CD4-positive, alpha-beta T cell treated with Interleukin-6 at 100 ng/mL for 8 hours (primary cell): Measurements from ENCODE around the gene ARHGAP21.
"Not testable (repeated sequence)": the region's sequence is repeated elsewhere in the genome, so short reads cannot be mapped to it uniquely, and the experiment has no call there.

Experiments
- DNase-seq: peaks from one replicate; pipeline ENCODE4 v3.0.0-alpha.2; 2020; ENCODE audit warnings: mixed read lengths, low spot score

Gene ARHGAP21

DNA sequence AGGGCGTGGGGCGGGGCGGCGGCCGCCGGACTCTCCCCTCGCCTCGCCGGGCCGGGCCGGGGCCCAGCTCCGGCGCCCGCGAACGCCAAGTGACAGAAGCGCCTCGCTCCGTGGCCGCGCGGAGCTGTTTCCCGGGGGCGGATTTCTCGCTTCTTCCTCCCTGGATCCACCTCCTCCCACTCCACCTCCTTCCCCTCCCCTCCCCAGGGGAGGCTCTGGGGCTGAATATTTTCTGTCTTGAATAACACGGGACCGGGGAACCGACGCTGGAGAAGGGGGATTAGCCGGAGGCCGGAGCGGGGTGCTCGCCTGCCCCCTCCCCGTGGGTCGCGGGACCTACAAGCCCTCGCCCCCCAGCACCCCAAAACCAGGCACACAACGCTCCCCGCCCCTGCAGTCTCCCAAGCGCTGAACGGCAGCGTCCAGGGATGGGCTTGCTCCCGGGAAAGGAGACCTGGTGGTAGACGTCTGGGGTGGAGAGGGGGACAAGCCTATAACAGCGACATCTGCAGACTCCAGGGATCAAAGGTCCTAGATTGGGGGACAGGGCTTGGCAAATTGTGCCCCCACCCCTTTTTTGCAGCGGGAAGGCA, at the start of gene ARHGAP21:
TSS of gene ARHGAP21 (minus strand) at position 100 of the 593 bp plus-strand sequence. CDS start 1,988 bp downstream, outside the sequence.
- DNase-seq: peak; percentile 9

DNA sequence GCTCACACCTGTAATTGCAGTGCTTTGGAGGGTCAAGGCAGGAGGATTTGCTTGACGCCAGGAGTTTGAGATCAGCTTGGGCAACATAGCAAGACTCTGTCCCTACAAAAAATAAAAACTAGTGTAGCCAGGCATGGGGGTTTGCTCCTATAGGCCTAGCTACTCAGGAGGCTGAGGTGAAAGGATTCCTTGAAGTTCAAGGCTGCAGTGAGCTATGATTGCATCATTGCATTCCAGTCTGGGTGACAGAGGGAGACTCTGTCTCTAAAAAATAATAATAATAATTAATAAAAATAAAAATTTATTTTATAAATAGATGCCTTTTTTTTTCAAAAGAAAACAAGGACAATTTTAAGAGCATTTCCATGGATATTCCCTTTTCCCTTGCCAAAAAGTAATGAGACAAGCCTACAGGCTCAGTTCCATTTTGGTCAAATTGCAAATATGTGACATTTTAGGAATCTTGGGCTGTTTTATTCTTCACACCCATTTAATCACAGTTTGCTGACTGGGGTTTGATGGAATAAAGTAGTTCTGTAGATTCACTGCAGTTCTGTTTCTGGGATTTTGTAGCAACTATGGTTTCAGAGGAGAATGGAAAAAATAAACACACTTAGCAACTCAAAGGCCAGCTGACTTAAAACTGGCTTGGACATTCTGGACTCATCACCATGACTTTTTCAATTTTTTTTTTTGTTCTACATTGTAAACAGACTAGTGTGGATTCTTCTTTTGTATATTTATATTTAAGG, 48.4 kb upstream of the ARHGAP21 start:
- no peak for DNase-seq

GRCh38 chr10:24764991-24765390, 41.3 kb upstream of the ARHGAP21 start:
- not testable (repeated sequence) for DNase-seq

- no peak for DNase-seq
Observed at GRCh38 chr10:24762966-24763623, 39.4 kb upstream of the ARHGAP21 start.

GRCh38 chr10:24762161-24762924, 38.7 kb upstream of the ARHGAP21 start:
- DNase-seq: no peak

DNA sequence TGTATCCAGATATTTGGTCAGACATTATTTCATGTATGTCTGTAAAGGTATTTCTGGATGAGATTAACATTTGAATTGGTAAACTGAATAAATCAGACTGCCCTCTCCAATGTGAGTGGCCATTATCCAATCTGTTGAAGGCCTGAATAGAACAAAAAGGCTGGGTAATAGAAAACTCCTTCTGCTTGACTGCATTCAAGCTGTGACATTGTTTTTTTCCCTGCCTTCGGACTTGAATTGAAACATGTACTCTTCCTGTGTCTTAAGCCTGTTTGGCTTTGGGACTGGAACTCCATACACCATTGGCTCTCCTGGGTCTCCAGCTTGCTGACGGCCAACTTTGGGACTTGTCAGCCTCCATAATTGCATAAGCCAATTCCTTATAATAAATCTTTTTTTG, 36.0 kb upstream of the ARHGAP21 start:
- DNase-seq: no peak

DNA sequence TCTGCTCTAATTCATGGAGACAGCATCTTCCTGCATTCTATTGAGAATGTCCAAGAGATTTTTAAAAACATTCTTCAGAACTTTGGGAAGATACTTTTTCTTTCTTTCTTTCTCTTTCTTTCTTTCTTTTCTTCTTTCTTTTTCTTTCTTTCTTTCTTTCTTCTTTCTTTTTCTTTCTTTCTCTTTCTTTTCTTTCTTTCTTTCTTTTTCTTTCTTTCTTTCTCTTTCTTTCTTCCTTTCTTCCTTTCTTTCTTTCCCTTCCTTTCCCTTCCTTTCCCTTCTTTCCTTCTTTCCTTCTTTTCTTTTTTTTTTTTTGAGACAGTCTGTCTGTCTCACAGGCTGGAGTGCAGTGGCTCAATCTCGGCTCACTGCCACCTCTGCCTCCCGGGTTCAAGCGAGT, 34.6 kb upstream of the ARHGAP21 start:
- DNase-seq: not testable (repeated sequence)

- no peak for DNase-seq
Observed at GRCh38 chr10:24756283-24756682, 32.6 kb upstream of the ARHGAP21 start.

GRCh38 chr10:24751716-24752115, 28.0 kb upstream of the ARHGAP21 start:
- DNase-seq: no peak

- no peak for DNase-seq
Observed at GRCh38 chr10:24750695-24751094, 27.0 kb upstream of the ARHGAP21 start.

- DNase-seq: no peak
Observed at GRCh38 chr10:24748214-24748613, 24.5 kb upstream of the ARHGAP21 start.

DNA sequence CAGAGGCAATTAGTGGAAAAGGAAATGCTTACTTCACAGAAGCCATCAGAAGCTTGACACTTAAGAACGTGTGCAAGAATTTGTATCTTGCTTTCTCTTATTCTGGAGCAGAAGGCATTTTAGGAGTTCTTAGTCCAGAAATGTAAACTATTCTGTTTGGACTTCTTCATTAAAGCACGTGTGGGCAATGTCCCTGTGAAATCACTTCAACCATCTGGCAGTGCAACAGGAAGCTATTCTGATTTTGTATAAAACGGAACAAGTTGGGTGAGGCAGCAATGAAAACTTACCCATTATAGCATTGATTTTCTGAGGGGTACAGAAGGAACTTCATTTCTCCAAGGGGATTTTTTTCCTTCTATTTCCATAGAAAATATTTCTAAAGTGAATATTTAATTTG, 21.3 kb upstream of the ARHGAP21 start:
- DNase-seq: no peak

GRCh38 chr10:24740714-24741113, 17.0 kb upstream of the ARHGAP21 start:
- DNase-seq: no peak

- no peak for DNase-seq
Observed at GRCh38 chr10:24737001-24737400, 13.3 kb upstream of the ARHGAP21 start.

DNA sequence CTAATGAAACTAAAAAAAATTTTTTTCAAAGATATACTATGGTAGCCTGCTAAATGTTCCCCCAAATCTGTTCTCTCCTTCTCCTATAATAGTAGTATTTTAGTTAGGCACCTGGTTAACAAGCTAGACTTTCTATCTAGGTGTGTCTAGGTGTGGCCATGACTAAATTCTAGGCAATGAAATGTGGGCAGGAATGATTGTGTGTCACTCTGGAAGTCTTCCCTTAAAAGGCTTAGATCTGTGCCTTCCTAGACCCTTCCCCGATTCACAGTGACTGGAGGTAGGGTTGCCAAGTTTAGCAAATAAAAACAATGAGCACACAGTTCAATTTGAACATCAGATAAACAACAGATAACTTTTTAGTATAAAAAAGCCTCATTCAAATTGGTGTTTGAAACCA, 8.3 kb upstream of the ARHGAP21 start:
- no peak for DNase-seq

GRCh38 chr10:24730811-24731210, 7.1 kb upstream of the ARHGAP21 start:
- no peak for DNase-seq

DNA sequence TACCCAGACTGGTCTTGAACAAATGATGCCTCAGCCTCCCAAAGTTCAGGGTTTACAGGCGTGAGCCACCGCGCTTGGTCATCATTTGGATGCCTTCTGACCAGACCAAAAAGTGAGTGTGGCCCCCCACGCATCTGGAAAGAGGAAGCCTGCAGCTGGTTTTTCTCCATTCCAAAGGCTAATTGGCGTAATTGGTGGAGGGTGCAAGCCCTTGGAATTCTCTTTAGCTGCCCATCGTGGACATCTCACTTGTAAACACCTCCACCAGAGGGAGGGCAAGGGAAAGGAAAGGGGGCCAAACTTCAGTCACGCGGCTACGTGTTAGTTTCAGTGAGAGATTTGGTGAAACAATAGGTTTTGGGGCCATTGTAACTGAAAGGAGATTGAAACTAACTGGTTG, 4.1 kb upstream of the ARHGAP21 start:
- no peak for DNase-seq

GRCh38 chr10:24726626-24727025, 2.9 kb upstream of the ARHGAP21 start:
- DNase-seq: no peak

GRCh38 chr10:24726029-24726428, 2.3 kb upstream of the ARHGAP21 start:
- DNase-seq: not testable (repeated sequence)

DNA sequence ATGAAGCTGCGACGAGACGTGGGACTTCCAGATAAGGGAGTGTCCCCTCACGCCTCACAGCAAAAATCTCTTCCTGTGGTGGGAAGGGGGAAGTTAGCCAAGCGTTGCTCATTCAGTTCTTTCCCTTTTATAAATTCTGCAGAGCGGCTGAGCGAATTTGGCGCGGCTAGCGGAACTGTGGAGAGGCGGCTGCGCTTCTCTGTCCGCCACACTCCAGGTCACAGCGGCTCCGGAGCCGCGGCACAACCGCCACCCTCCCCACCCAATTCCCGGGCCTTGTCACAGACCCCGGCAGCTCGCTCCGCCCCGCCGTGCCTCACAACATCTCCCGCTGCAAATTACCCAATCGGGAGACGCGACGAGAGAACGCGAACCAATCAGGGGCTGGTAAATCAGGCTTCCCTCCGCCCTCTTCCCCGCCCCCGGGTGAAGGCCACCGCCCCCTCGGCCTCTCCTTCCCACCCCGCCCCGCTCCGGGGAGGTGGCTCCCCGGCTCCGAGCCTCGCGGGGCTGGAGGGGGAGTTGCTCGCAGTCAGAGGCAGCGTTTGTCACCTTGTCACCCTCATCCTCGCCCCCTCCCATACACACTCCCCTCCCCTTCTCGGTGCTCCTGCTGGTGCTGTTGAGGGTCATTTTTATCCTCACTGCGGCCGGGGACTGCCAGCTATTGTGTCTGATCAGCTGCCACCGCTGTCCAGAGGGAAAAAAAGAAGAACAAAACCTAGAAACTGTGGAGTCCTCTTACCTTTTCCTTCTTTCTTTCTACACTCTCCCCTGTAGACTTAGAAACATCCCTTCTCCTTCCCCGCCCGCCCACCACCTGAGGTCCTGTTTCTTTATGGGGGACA, 918 bp upstream of the ARHGAP21 start:
- DNase-seq: peak; percentile 95

DNA sequence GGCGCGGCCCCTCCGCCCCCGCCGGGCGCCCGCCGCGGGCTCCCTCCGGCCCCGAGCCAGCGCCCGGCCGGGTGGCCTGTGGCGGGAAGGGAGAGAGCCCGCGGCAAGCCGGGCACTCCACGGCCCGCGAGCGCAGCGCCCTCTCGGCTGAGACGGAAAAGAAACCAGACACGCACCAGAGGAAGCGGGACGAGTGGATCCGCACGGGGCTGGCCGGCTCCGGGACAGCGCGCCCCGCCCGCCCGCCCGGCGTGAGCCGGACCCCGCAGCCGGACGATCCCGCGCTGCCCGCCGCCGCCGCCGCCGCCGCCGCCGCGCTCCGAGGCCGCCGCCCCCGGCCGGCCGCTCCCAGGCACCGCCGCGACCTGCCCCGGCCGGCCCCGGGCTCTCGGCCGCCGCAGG, 300 bp downstream of the ARHGAP21 start:
- DNase-seq: no peak
